GM12874 (cell line): ENCODE data around the gene KBTBD8.

Experiments
- TF ChIP-seq, protein P1 (sequence below): IDR thresholded peaks from 2 replicates; pipeline ENCODE4 v1.5.1; 2011; ENCODE audit warnings: low read depth, mild to moderate bottlenecking, control low read depth, low read length, moderate library complexity; ENCODE audit not compliant: insufficient read depth

KBTBD8 gene

GRCh38 chr3:66998113-66998903, at the start of gene KBTBD8:
Gene KBTBD8, plus strand, starts transcription at chr3:66998307. Its CDS starts 49 bp downstream, at chr3:66998356.
- TF ChIP-seq, protein P1, sequence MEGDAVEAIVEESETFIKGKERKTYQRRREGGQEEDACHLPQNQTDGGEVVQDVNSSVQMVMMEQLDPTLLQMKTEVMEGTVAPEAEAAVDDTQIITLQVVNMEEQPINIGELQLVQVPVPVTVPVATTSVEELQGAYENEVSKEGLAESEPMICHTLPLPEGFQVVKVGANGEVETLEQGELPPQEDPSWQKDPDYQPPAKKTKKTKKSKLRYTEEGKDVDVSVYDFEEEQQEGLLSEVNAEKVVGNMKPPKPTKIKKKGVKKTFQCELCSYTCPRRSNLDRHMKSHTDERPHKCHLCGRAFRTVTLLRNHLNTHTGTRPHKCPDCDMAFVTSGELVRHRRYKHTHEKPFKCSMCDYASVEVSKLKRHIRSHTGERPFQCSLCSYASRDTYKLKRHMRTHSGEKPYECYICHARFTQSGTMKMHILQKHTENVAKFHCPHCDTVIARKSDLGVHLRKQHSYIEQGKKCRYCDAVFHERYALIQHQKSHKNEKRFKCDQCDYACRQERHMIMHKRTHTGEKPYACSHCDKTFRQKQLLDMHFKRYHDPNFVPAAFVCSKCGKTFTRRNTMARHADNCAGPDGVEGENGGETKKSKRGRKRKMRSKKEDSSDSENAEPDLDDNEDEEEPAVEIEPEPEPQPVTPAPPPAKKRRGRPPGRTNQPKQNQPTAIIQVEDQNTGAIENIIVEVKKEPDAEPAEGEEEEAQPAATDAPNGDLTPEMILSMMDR, result no peak

- TF ChIP-seq, protein P1, result no peak
These were observed 49.3 kb upstream of the KBTBD8 start for GRCh38 chr3:66948838-66949237.

- TF ChIP-seq, protein P1, result no peak
These were observed 48.2 kb upstream of the KBTBD8 start for GRCh38 chr3:66949898-66950297.

- TF ChIP-seq, protein P1, result no peak
These were observed 45.8 kb upstream of the KBTBD8 start for GRCh38 chr3:66952357-66952756.

DNA sequence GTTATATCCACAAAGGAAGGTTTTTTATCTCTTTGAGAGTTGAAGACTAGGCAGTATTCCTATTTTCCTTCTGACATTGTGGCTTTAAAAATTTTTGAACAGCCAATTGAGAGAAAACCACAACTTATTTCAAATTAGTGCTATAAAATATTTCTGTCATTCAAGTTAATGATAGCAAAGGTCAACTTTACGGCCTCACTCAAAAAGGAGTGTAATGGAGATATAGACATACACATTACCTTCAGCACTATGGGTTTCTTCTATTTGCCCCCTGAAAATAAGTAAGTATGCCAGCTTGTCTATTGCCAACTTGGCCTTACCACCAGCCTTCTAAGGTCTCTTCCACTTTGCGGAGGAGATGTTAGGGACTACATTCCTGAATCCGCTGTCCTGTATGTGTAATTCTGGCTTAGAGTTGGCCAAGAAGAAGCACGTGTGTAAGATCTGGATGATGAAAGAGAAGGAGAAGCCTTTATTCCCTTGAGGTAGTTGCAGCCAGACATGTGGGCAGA, 44.1 kb upstream of the KBTBD8 start:
- TF ChIP-seq, protein P1, result no peak

- TF ChIP-seq, protein P1, result no peak
These were observed 41.4 kb upstream of the KBTBD8 start for GRCh38 chr3:66956742-66957141.

GRCh38 chr3:66957367-66957766, 40.7 kb upstream of the KBTBD8 start:
- TF ChIP-seq, protein P1, result no peak
